ENCODE measurements around the gene SHISA5.
A peak's percentile ranks its signal among the peaks of the same experiment; 100 is the strongest.

The SHISA5 gene

GRCh38 chr3:48456456-48456855 lies 47.5 kb downstream of the SHISA5 start:
- DNase-seq: no peak

GRCh38 chr3:48451270-48451669 lies 52.7 kb downstream of the SHISA5 start:
- peak; percentile 48 for DNase-seq

- peak; percentile 43 for DNase-seq
Measured at GRCh38 chr3:48446425-48447193, 57.4 kb downstream of the SHISA5 start, which contains the start of gene ATRIP. ATRIP (plus strand) TSS chr3:48446737; CDS start chr3:48446846, 109 bp downstream.

GRCh38 chr3:48446043-48446424 lies 57.9 kb downstream of the SHISA5 start:
- no peak for DNase-seq

- DNase-seq: no peak
Measured at GRCh38 chr3:48445277-48445882, 58.6 kb downstream of the SHISA5 start.

- DNase-seq: no peak
Measured at GRCh38 chr3:48441940-48442339, 62.0 kb downstream of the SHISA5 start.

GRCh38 chr3:48440590-48440958 lies 63.4 kb downstream of the SHISA5 start:
- no peak for DNase-seq

- DNase-seq: peak; percentile 88
Measured at GRCh38 chr3:48439820-48440589, 64.0 kb downstream of the SHISA5 start, which contains the start of the genes CCDC51 and TMA7. CCDC51 (minus strand) TSS chr3:48440119; CDS start chr3:48435128, 4,991 bp downstream. TMA7 (plus strand) TSS chr3:48440257; CDS start chr3:48440297, 40 bp downstream.

- no peak for DNase-seq
Measured at GRCh38 chr3:48437812-48438211, 66.2 kb downstream of the SHISA5 start.

GRCh38 chr3:48436855-48437254 lies 67.1 kb downstream of the SHISA5 start:
- no peak for DNase-seq

GRCh38 chr3:48436477-48436787 lies 67.5 kb downstream of the SHISA5 start:
- DNase-seq: no peak

GRCh38 chr3:48435774-48436476 lies 68.0 kb downstream of the SHISA5 start:
- peak; percentile 52 for DNase-seq

- no peak for DNase-seq
Measured at GRCh38 chr3:48435223-48435595, 68.8 kb downstream of the SHISA5 start.

GRCh38 chr3:48434591-48435222 lies 69.3 kb downstream of the SHISA5 start:
- no peak for DNase-seq

GRCh38 chr3:48433472-48434118 lies 70.4 kb downstream of the SHISA5 start:
- DNase-seq: no peak

GRCh38 chr3:48432411-48433371 lies 71.3 kb downstream of the SHISA5 start:
- no peak for DNase-seq

GRCh38 chr3:48431224-48432029 lies 72.5 kb downstream of the SHISA5 start:
- DNase-seq: no peak

- DNase-seq: no peak
Measured at GRCh38 chr3:48430708-48431101, 73.3 kb downstream of the SHISA5 start.

GRCh38 chr3:48429960-48430707 lies 73.8 kb downstream of the SHISA5 start, which contains the start of gene PLXNB1:
PLXNB1 (minus strand) TSS chr3:48430086; CDS start chr3:48424611, 5,475 bp downstream.
- peak; percentile 72 for DNase-seq

Data from DMS79 treated with DMSO at 0.1 percent for 48 hours (cell line).